H9 (cell line): ENCODE measurements around the gene S100B. TPM values are rescaled to one million over a fixed set of nuclear protein-coding genes. Genes with fewer than 3 reads are reported as not detected.
A peak's percentile ranks its signal among the peaks of the same experiment; 100 is the strongest.

Experiments used
- DNase-seq: peaks from one replicate; pipeline ENCODE4 v3.0.0-alpha.2; 2017
- H2AFZ ChIP-seq: one replicate; pipeline ENCODE4 v1.6.1; 2013; ENCODE audit warnings: mild to moderate bottlenecking, low read length, control low read depth, moderate library complexity
- H2AK5ac ChIP-seq: 2 replicates; pipeline ENCODE4 v1.6.1; 2013; ENCODE audit warnings: low read length, control low read depth, mixed read lengths; ENCODE audit not compliant: insufficient read length
- H2BK120ac ChIP-seq: one replicate; pipeline ENCODE4 v1.6.1; 2013; ENCODE audit warnings: low read depth, mild to moderate bottlenecking, low read length, control low read depth, inconsistent platforms; ENCODE audit not compliant: poor library complexity, severe bottlenecking
- H2BK12ac ChIP-seq: 2 replicates; pipeline ENCODE4 v1.6.1; 2013; ENCODE audit warnings: low read length, control low read depth, mixed read lengths, low read depth; ENCODE audit not compliant: insufficient read length
- H2BK15ac ChIP-seq: 2 replicates; pipeline ENCODE4 v1.6.1; 2013; ENCODE audit warnings: low read depth, low read length, control low read depth
- H2BK20ac ChIP-seq: one replicate; pipeline ENCODE4 v1.6.1; 2013; ENCODE audit warnings: low read depth, mild to moderate bottlenecking, low read length, control low read depth, inconsistent platforms; ENCODE audit not compliant: poor library complexity, severe bottlenecking
- H2BK5ac ChIP-seq: 2 replicates; pipeline ENCODE4 v1.6.1; 2013; ENCODE audit warnings: low read length, control low read depth, mixed read lengths; ENCODE audit not compliant: insufficient read length
- H3K14ac ChIP-seq: 2 replicates; pipeline ENCODE4 v1.6.1; 2013; ENCODE audit warnings: low read length, control low read depth; ENCODE audit not compliant: insufficient read depth
- H3K18ac ChIP-seq: 2 replicates; pipeline ENCODE4 v1.6.1; 2013; ENCODE audit warnings: low read depth, mild to moderate bottlenecking, mixed read lengths, low read length, control low read depth; ENCODE audit not compliant: insufficient read length
- H3K23ac ChIP-seq: 2 replicates; pipeline ENCODE4 v1.6.1; 2013; ENCODE audit warnings: low read length, control low read depth, mixed read lengths, low read depth; ENCODE audit not compliant: insufficient read length
- H3K23me2 ChIP-seq: 2 replicates; pipeline ENCODE4 v1.6.1; 2013; ENCODE audit warnings: low read depth, mild to moderate bottlenecking, mixed read lengths, low read length, control low read depth; ENCODE audit not compliant: insufficient read length, poor library complexity, severe bottlenecking
- H3K27ac ChIP-seq: 2 replicates; pipeline ENCODE4 v1.5.1; 2013; ENCODE audit warnings: low read length, control low read depth, mixed read lengths, low read depth; ENCODE audit not compliant: insufficient read length
- H3K27me3 ChIP-seq: 2 replicates; pipeline ENCODE4 v1.6.1; 2013; ENCODE audit warnings: low read length, control low read depth, inconsistent platforms; ENCODE audit not compliant: insufficient read depth
- H3K4ac ChIP-seq: 2 replicates; pipeline ENCODE4 v1.6.1; 2013; ENCODE audit warnings: low read depth, mild to moderate bottlenecking, control low read depth, inconsistent platforms, low read length, moderate library complexity
- H3K4me1 ChIP-seq: 2 replicates; pipeline ENCODE4 v1.6.1; 2013; ENCODE audit warnings: low read length, control low read depth, inconsistent platforms; ENCODE audit not compliant: insufficient read depth
- H3K4me2 ChIP-seq: 2 replicates; pipeline ENCODE4 v1.6.1; 2013; ENCODE audit warnings: low read length, control low read depth, mixed read lengths; ENCODE audit not compliant: insufficient read length, insufficient read depth
- H3K56ac ChIP-seq: 2 replicates; pipeline ENCODE4 v1.6.1; 2013; ENCODE audit warnings: low read depth, mild to moderate bottlenecking, mixed read lengths, low read length, control low read depth; ENCODE audit not compliant: insufficient read length
- H3K79me1 ChIP-seq: 2 replicates; pipeline ENCODE4 v1.6.1; 2013; ENCODE audit warnings: low read depth, mild to moderate bottlenecking, moderate library complexity, low read length, control low read depth, inconsistent platforms; ENCODE audit not compliant: insufficient read depth, poor library complexity, severe bottlenecking
- H3K79me2 ChIP-seq: 2 replicates; pipeline ENCODE4 v1.6.1; 2013; ENCODE audit warnings: low read length, control low read depth, inconsistent platforms; ENCODE audit not compliant: insufficient read depth
- H3K9ac ChIP-seq: 2 replicates; pipeline ENCODE4 v1.6.1; 2013; ENCODE audit warnings: low read length, control low read depth, mixed read lengths; ENCODE audit not compliant: insufficient read length; ENCODE audit errors: extremely low read depth
- H3K9me3 ChIP-seq: one replicate; pipeline ENCODE4 v1.6.1; 2013; ENCODE audit warnings: low read depth, low read length, inconsistent platforms; ENCODE audit not compliant: control insufficient read depth
- H3T11ph ChIP-seq: one replicate; pipeline ENCODE4 v1.6.1; 2013; ENCODE audit warnings: mild to moderate bottlenecking, low read length, control low read depth, inconsistent platforms
- H4K20me1 ChIP-seq: one replicate; pipeline ENCODE4 v1.6.1; 2013; ENCODE audit not compliant: control insufficient read depth, insufficient read length, insufficient read depth
- H4K5ac ChIP-seq: 2 replicates; pipeline ENCODE4 v1.6.1; 2013; ENCODE audit warnings: low read depth, mild to moderate bottlenecking, mixed read lengths, low read length, control low read depth; ENCODE audit not compliant: insufficient read length
- H4K8ac ChIP-seq: replicated peaks from 2 replicates; pipeline ENCODE4 v1.6.1; 2013; ENCODE audit warnings: low read length, control low read depth, mixed read lengths, low read depth; ENCODE audit not compliant: insufficient read length
- H4K91ac ChIP-seq: 2 replicates; pipeline ENCODE4 v1.6.1; 2013; ENCODE audit warnings: low read depth, mild to moderate bottlenecking, moderate library complexity, mixed read lengths, low read length, control low read depth; ENCODE audit not compliant: insufficient read length
- H3K27ac Mint-ChIP-seq, 3 experiments: 2 replicates in 2 of 3; 3 replicates in 1 of 3; pipeline ENCODE4 v1.8.0; 2020 to 2021; ENCODE audit warnings: mixed read lengths in 3 of 3, mild to moderate bottlenecking in 1 of 3, moderate library complexity in 1 of 3
- H3K27me3 Mint-ChIP-seq: 2 replicates; pipeline ENCODE4 v1.8.0; 2021; ENCODE audit warnings: low read depth, mild to moderate bottlenecking, moderate library complexity, mixed read lengths
- H3K36me3 Mint-ChIP-seq, 3 experiments: 2 replicates in 2 of 3; 3 replicates in 1 of 3; pipeline ENCODE4 v1.8.0; 2020 to 2021; ENCODE audit warnings: low read depth in 3 of 3, mixed read lengths in 3 of 3; ENCODE audit not compliant: insufficient read depth in 1 of 3
- H3K4me1 Mint-ChIP-seq, 2 experiments: 2 replicates each; pipeline ENCODE4 v1.8.0; 2020; ENCODE audit warnings: mixed read lengths in 2 of 2
- H3K4me3 Mint-ChIP-seq, 2 experiments: 2 replicates in 1 of 2; 3 replicates in 1 of 2; pipeline ENCODE4 v1.8.0; 2020 to 2021; ENCODE audit warnings: mild to moderate bottlenecking in 2 of 2, mixed read lengths in 2 of 2, moderate library complexity in 1 of 2
- H3K9me3 Mint-ChIP-seq, 2 experiments: 2 replicates in 1 of 2; 3 replicates in 1 of 2; pipeline ENCODE4 v1.8.0; 2020; ENCODE audit warnings: mild to moderate bottlenecking in 2 of 2, mixed read lengths in 2 of 2, moderate library complexity in 1 of 2
- CTCF ChIP-seq: fragments of 200-600 bp; sonication (generic); conservative IDR thresholded peaks from 3 replicates; pipeline ENCODE4 v1.8.0; 2021; ENCODE audit warnings: antibody characterized with exemption, mild to moderate bottlenecking
- WGBS: extraction: QIAGEN DNeasy Blood & Tissue Kit; methylation state at CpG from one replicate; pipeline ENCODE4 v1.1.7; 2013; ENCODE audit warnings: missing lambda C conversion rate, low lambda C conversion rate, mixed read lengths; ENCODE audit not compliant: insufficient read length; ENCODE audit errors: extremely low coverage; 5-methylcytosine and 5-hydroxymethylcytosine counted together
- total RNA-seq: library from RNA; stranded (reverse); gene quantifications from 2 replicates; pipeline ENCODE4 v1.2.1, GENCODE V29; 2021

S100B gene
- total RNA-seq, 1 experiment from 2014 or later = 0.26 TPM

- no peak overlapping the region for H2BK120ac ChIP-seq
- H3K23me2 ChIP-seq = peaks cover 7% of the 10 kb centered on the region
- no peak overlapping the region for H4K8ac ChIP-seq
- no CpG with 5 or more reads among the region's 8 CpGs for WGBS
- H3T11ph ChIP-seq = no peak overlapping the region
- H2BK15ac ChIP-seq = no peak overlapping the region
- H3K27me3 Mint-ChIP-seq = no peaks in the 10 kb centered on the region
- DNase-seq = no peak
- no peak overlapping the region for H2AFZ ChIP-seq
- H3K36me3 Mint-ChIP-seq = peaks cover 0 to 5% (median 5%) of the 10 kb centered on the region in 3 experiments; a peak in 4 of 7 replicates
- H3K4me1 Mint-ChIP-seq = peaks cover 21 to 24% of the 10 kb centered on the region in 2 experiments
- H4K20me1 ChIP-seq = no peaks in the 10 kb centered on the region
- peak overlapping the region; percentile 39 for H3K4me2 ChIP-seq
- H3K14ac ChIP-seq = no peak overlapping the region
- no peak overlapping the region for H2BK12ac ChIP-seq
- no peak overlapping the region for H3K27ac ChIP-seq
- no peak overlapping the region for H2BK5ac ChIP-seq
- H3K79me1 ChIP-seq = peaks cover 3% of the 10 kb centered on the region
- no peak overlapping the region for H3K9ac ChIP-seq
- H3K23ac ChIP-seq = no peak overlapping the region
- no peaks in the 10 kb centered on the region for H3K27me3 ChIP-seq
- H3K4ac ChIP-seq = no peak overlapping the region
- H2BK20ac ChIP-seq = no peak overlapping the region
- H4K5ac ChIP-seq = no peak overlapping the region
- H3K27ac Mint-ChIP-seq = peak overlapping the region; percentile 36 to 98 (median 96); a peak in 5 of 7 replicates
- H4K91ac ChIP-seq = no peak overlapping the region
- no peak overlapping the region for H3K18ac ChIP-seq
- H3K4me3 Mint-ChIP-seq = peak overlapping the region; percentile 87 to 94
- H2AK5ac ChIP-seq = no peak overlapping the region
- H3K9me3 ChIP-seq = no peaks in the 10 kb centered on the region
- no peak for TF ChIP-seq CTCF
- peaks cover 2% of the 10 kb centered on the region; the same call in 1 of the 2 replicates for H3K79me2 ChIP-seq
- no peaks in the 10 kb centered on the region; the same call in 1 of the 2 replicates for H3K4me1 ChIP-seq
- H3K9me3 Mint-ChIP-seq = 0 out of 5 replicates have a peak, but pooled peaks cover 0 to 2% of the 10 kb centered on the region in 2 experiments
- no peak overlapping the region for H3K56ac ChIP-seq
Observed at GRCh38 chr21:46634427-46634826, 29.5 kb upstream of the S100B start.
